Urothelium cell line (cell line): ENCODE results near the gene HES1.
"Not testable (repeated sequence)": the region's sequence is repeated elsewhere in the genome, so short reads cannot be mapped to it uniquely, and the experiment has no call there.

Experiments
- DNase-seq: peaks from one replicate; pipeline ENCODE4 v3.0.0; 2011; ENCODE audit warnings: low spot score, mixed read lengths
- FAIRE-seq: peaks from 2 replicates; lab custom pipeline; 2011; peaks lifted over from hg19 to GRCh38; lab: Jason Lieb, UNC

The HES1 gene

DNA sequence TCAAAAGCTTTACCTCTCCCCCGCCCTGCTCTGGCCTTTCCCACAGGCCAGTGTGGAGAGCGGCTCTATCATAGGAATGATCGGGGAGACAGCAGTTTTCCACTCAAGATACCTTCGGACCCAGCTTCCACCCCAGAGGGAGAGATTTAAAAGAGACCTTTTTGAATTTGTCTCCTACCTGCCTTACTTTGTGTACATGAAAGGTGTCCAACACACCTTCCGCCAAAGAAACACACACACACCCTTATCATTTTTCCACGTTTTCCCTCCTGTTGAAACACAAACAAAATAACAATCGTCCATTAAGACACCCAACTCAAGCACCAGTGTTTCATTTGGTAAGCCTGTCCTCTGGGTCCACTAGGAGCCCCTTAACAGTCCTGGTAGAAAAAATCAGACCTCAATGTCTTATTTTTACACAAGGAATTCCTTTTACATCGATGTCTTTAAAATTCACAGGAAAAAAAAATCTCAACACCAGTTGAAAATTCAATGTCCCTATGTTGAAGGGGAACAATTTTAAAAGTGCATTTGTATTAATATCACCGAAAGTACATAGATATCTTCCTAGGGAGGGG, 4.0 kb downstream of the HES1 start:
- DNase-seq = no peak
- no peak for FAIRE-seq

DNA sequence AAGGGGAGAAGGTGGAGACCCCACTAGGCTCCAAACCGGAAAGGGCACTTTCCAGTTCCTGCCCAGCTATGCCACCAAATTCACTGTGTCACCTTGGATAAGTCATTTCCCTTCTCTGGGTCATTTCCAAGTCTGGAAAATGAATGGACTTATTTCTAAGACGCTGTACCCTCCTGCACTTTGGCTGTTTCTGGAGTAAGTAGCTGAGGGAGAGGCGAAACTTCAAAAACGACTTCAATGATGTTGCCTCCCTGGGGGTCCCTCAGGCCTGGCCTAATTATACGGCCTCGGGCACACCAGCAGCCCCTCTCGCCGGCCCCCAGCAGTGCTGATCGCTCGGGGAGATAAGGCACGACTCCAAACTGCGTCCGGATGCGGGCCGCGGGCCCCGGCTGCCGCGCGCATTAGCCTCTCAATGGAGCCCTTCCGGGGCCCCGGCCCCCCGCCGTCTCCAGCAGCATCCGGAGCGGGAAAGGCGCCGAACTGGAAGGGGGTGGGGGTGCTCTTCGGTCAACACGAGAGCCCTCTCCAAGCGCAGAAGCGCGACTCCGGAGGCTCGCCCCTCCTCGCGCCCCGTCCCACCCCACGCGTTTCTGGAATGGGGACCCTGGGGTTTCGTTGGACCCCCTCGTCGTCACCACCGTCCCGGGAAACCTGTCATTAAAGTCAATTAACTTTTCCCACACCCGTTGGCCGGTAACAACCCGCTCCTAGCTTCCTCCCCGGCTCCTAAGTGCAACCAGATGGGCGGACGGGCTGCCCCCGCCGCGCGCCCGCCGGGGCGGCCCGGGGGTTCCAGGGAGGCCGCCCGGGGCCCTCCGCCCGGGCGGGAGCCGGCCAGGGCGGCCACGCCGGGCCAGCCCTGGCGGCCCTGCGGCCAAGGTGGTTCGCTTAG, 4.8 kb downstream of the HES1 start:
- peak; percentile 48 for DNase-seq

DNA sequence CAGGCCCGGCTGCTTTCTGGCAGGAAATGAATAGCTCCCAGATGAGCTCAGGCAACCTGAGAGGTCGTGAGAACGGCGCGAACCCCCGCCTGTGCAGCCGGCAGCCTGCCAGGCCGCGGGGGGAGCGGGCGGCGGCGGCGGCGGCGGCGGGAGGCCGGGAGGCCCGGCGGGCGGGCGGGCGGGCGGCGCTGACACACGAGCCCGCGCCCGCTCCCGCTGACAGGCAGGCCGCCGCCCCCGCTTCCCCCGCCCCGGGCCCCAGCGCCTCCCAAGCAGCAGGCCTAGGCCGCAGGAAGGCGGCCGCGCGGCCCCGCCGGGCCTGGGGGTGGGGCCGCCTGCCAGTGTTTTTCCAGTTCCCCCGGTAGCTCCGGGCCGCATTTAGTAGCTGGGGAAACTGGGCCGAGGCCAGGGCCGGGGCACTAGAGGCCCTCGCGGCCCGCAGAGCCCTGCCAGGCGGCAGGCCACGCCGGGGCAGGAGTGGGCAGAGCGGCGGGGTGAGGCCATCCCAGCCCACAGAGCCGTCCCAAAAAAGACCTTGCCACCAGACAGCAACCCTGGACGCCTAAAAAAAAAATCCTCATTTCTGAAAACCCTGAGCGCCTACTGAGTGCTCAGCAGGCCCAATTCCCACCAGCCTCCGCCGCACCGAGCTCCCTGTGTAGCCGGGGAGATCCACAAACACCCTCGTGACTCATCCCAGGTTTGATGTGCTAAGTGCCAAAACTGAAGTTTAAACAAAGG, 5.6 kb downstream of the HES1 start:
- no peak for FAIRE-seq

More for the DNA sequence above, 4.8 kb downstream of the HES1 start:
- FAIRE-seq = no peak

DNA sequence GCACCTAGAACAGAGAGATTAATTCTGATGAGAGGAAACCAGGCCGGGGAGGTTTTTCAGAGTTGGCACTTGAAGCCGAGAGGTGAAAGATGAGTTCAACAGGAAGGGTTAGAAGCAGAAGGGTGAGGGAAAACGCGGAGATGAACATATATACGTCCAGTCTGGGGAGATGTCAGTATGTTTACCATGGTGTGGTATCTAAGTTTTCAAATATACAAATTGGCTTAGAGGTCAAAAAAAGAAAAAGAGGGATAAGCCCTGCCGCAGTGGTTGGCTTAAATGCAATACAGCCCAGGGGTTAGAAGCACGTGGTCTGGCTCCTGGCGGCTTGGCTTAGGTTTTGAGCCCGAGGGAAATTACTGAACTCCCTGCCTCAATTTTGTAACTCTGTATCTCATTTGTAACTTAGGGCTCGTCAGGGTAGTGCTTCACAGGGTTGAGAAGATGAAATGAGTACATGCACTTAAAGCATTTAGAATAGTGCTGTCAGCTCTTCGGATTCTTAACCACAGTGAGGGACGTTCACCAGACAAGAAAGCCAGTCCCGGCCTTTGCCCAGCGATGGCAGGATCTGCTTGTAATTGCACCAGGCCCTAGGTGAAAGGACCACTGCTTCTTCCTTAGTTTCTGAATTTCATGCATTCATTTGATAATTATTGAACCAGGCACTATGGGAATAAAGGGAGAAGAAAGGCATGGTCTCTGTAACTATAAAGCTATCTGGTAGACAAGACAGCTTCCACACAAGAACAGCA, 6.4 kb downstream of the HES1 start:
- DNase-seq = peak; percentile 20
- no peak for FAIRE-seq

More for the DNA sequence above, 5.6 kb downstream of the HES1 start:
- DNase-seq = peak; percentile 89

DNA sequence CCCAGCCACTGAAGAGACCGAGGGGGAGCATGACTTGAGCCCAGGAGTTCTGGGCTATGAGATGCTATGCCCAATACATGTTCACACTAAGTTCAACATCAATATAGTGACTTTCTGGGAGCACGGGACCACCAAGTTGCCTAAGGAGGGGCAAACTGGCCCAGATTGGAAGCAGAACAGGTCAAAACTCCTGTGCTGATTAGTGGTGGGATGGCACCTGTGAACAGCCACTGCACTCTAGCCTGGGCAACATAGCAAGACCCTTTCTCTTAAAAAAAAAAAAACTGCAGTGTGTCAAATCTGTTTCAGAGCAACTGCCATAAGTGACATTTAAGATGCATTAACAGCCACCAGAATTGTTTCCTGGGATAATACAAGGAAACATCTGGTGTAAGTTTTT, 9.8 kb downstream of the HES1 start:
- FAIRE-seq = no peak
- DNase-seq = no peak

DNA sequence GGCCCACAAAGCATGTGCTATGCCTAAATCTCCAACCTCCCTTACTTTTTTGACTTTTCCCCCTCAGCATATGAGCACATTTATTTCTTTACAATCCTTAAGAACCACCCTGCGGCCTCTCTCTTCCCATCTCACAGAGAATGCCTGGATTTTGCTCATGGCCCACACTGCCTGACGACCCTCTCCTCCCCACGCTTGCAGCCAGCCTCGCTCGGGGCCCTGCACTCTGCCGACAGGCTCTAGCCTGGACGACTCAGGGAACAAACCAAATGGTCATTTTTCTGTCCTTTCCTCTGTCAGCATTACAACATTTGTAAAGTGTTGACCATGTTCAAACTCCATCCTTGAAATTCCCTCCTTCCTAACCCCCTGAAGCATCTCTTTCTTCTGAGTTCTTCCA, 11.7 kb downstream of the HES1 start:
- no peak for FAIRE-seq

DNA sequence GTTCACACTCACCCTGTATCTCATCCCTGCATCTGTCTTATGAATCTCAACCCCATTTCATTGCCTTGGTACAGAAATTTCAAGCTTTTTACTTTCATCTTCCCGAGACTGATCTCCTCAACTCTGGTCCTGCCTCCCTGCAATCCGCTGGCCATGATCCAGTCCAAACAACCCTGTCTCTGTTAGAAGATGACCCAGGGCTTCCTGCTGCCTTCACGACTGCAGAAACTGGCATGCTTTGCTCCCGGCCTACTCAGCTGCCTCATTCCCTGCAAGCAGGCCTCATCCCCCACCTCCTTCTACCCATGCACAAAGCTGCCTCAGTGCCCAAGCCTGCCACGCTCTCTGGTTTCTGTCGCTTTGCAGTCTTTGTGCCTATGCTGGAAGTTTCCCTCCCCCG, 12.4 kb downstream of the HES1 start:
- FAIRE-seq (no peak), DNase-seq (no peak)

More for the DNA sequence above, 11.7 kb downstream of the HES1 start:
- DNase-seq = no peak

DNA sequence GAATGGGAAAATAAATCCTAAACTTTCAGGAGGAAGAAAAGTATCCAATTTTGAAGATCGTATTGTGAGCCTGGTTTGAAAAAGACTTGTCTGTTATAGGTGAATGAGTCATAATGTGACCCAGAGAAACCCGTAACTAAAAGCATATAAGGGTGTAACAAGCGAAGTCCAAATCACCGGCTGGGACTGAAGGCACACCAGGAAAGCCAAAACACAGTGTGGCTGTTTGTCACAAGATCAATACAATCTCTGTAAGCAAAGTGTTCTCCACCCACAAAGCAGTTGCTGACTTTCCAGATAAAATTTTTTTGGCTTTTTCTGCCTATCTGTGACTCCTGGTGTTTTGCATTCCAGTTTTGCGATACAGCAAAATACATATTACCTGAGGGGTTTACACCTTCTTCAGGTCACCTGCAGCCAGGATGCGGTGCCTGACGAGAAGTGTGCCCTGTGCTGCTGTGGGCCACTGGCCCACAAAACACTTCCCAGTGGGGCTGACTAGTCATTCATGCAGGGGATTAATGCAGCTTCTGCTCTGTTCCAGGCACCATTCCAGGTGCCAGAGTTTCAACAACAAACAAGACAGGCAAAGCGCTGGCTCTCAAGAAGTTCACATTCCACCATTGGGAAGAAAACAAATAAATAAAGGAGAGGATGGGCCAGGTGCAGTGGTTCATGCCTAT, 14.4 kb downstream of the HES1 start:
- FAIRE-seq = no peak

DNA sequence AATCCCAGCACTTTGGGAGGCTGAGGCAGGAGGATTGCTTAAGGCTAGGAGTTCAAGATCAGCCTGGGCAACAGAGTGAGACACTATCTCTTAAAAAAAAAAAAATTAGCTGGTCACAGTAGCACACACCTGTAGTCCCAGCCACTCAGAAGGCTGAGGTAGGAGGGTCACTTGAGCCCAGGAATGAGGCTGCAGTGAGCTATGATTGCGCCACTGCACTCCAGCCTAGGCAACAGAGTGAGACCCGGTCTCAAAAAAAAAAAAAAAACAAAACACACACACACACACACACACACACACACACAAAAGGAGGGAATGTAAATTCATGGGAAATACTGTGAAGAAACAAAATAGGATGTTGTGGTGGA, 15.0 kb downstream of the HES1 start:
- DNase-seq, FAIRE-seq: not testable (repeated sequence)

More for the DNA sequence above, 14.4 kb downstream of the HES1 start:
- no peak for DNase-seq

DNA sequence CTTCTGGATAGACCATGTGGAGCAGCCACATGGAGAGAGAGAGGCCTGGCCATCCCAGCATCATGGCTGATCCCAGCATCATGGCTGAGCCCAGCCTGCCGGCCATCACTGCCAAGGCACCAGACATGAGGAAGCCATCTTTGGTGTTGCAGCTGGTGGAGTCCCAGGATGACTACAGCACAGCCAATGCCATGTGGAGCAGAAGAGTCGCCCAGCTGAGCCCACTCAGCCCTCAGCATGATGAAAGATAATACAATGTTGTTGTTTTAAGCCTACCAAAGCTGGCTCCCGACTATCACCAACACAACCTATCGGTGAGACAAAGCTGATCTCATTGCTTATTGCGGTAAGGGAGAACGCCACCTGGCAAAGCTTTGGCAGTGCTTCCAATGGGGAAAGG, 18.4 kb downstream of the HES1 start:
- DNase-seq (no peak), FAIRE-seq (no peak)

DNA sequence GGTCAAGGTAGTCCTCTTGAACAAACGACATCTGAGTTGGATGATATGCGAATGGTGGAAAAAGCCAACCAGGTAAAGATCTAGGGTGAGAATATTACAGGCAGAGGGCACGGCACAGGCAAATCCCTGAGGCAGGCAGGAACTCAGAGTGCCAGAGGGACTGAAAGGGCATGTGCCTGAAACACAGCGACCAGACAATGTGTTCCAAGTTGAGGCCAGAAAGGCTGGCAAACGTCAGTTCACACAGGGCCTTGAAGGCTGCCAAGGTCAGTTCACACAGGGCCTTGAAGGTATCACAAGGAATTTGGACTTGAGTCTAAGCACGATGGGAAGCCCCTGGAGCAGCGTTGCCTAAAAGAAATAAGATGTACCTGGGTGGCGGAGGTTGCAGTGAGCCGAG, 20.1 kb downstream of the HES1 start:
- FAIRE-seq (no peak), DNase-seq (no peak)

DNA sequence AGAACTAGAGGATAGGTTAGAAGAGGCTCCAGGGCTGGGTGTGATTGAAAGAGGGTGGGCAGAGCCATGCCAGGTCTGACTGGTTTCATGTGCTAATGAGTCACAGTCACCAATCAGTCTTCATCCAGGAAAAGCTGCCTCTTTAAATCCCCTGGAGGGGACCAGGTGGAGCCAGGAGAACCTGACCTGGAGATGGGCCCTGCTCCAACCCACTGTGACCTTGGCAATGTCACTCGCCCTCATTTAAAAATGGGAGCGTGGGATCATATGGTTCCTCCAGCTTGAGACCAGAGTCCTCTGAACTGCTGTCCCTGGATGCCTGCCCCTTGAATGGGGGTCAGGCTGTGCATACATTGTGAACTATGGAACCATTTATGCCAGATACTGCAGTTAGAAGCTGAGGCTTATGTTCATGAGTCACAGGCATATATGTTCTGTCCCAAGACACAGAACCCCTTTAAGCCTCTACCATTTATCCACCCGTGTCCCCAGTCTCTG, 23.0 kb downstream of the HES1 start:
- FAIRE-seq (no peak), DNase-seq (no peak)

DNA sequence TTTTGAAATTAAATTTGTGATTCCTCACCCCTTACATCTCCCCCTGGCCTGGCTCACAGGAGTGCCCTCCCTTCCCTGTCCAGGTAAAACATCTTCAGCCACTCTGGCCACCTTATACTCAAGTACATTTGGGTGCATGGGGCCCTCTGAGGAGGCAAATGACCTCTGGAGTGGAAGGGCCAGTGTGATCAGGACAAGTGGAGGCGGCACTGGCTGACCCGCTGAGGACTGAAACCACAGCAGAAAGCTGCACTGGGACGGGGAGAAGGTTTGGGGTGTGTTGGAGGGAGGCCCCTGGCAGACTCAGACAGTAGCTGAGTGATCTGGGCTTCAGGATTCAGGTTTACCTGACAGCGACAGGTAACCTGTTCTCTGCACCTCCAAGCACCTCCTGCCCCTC, 24.2 kb downstream of the HES1 start:
- DNase-seq = no peak
- no peak for FAIRE-seq

DNA sequence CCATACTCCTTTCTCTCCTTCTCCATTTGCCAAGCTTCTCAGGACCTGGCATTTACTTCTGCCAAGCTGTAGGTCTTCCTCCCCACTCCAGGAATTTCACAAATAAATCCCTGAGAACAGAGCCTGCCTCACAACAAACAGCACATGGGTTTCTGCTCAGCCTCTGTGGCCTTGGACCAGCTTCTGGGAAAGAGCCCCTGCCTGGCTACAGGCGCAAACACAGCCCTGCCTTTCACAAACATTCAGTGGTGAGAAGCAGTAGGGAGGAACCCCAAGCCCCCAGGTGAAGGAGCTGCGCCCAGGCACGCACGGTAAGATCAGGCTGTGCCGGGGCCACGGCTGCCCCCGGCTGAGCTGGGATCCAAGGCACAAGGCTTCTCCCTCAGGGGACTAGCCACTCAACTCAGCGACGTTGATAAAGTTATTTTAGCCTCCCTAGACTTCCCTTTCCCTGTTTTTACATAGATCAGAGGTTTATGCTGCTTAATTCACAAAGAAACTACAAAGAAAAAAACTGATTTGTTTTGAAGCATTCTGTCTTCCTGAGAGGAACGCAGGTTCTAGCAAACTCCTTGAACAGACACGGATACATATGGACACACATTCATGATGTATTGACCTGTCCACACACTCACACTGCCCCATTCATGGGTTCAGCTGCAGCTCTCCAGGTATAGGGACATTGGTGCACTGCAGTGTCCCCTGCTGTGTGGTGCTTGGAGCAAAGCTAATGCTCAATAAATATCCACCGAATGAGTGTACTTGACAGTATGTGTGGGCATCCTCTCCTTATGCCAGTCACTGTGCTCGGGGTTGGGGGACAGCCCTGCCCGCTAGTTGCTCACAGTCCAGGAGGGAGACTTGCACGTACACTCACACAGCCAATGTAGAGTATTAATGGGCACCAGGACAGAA, 25.4 kb downstream of the HES1 start:
- FAIRE-seq (no peak), DNase-seq (no peak)

DNA sequence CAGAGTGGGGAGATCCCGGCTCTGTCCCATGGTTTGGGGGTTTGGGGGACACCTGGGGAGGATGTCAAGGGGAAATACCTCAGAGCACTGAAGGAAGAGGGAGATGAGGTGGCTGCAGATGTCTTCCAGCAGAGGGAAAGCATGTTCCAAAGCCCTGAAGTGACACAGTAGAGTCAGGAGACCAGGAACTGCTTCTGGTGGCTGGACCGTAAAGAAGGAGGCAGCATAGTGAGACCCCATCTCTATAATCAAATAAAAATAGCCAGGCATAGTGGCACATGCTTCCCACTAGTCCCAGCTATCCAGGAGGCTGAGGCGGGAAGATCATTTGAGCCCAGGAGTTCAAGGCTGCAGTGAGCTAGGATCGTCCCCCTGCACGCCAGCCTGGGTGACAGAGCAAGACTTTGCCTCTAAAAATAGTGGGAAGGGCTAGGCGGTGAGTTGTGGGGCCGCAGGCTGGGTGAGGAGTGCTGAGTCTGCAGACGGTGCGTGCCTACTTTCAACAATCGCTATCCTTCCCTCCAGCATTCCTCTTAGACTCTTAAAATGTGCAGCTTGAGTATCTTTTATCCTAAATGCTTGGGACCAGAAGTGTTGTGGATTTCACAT, 26.2 kb downstream of the HES1 start:
- no peak for DNase-seq
- no peak for FAIRE-seq

DNA sequence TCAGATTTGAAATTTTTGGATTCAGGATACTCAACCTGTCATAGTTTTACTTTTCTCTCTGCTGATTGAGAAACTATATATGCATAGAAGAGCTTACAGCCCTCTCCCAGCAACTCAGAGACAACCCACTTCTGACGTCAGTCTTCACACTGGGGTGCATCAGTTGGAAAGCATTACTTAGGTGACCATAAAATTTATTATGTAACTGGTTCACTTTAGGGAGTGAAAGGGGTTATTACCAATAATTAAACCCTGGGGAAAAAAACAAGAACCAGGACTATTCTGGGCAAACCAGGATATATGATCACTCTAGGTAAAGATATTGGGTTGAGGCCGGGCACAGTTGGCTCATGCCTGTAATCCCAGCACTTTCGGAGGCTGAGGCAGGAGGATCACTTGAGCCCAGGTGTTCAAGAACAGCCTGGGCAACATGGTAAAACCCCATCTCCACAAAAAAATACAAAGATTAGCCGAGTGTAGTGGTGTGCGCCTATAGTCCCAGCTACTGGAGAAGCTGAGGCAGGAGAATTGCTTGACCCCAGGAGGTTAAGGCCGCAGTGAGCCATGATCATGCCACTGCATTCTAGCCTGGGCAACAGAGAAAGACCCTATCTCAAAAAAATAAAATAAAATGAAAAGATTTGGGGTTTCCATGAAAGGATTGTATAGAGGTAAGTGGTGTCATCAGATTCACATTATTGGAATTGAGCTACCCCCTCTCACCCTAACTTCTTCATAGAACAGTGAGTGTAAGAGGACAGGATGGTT, 27.1 kb downstream of the HES1 start:
- DNase-seq (no peak), FAIRE-seq (no peak)

DNA sequence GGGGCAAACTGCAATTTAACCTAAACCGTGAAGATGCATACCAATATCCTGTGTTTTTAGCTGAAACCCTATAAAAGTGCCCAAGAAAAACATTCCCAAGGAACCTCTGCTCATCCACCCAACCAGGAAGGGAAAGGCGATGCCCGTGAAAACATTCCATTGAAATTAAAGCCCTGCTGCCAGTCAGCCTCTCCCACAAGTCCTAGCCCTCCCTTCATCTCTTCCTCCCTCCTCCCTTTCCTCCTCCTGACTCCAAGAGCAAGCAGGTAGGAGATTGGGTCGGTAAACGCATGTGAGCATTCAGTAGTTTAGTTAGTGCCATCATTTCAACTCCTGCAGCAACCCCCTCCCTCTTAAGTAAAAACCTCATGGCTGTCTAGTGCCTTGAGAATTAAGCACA, 27.7 kb downstream of the HES1 start:
- DNase-seq (no peak), FAIRE-seq (no peak)

DNA sequence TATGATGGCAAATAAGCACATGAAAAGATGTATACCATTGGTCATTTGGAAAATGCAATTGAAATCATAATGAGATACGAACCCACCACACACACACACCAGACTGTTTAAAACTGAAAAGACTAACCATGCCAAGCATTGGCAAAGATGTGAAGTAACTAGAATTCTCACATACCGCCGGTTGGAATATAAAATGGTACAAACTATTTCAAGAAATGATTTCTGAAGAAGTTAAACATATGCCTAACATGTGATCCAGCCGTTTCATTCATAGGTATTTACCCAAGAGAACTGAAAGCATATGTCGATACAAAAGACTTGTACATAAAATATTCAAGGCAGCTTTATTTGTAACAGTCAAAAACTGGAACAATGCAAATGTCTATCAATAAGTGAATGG, 28.9 kb downstream of the HES1 start:
- DNase-seq (no peak), FAIRE-seq (no peak)
